Peyer's patch (tissue), 4 donors: ENCODE measurements around the gene RNF150. TPM values are rescaled to one million over a fixed set of nuclear protein-coding genes. Genes with fewer than 3 reads are reported as not detected.

Experiments
- DNase-seq, 3 donors: peaks; one replicate each; pipeline ENCODE4 v3.0.0-alpha.2; 2017 to 2019
- H3K27ac ChIP-seq, 4 donors: fragments of 200-600 bp; sonication (generic); one replicate each; pipeline ENCODE4 v1.5.1; 2016 to 2019
- H3K27me3 ChIP-seq, 2 donors: fragments of 200-600 bp; sonication (generic); one replicate each; pipeline ENCODE4 v1.5.1; 2019
- H3K36me3 ChIP-seq, 3 donors: fragments of 200-600 bp; sonication (generic); one replicate each; pipeline ENCODE4 v1.5.1; 2016 to 2019
- H3K4me1 ChIP-seq, 4 donors: fragments of 200-600 bp; sonication (generic); one replicate each; pipeline ENCODE4 v1.5.1; 2016 to 2019
- H3K4me3 ChIP-seq, 4 donors: fragments of 200-600 bp; sonication (generic); 1 replicate in 3 of 4; 2 replicates in 1 of 4; pipeline ENCODE4 v1.5.1; 2016 to 2019; ENCODE audit warnings: mild to moderate bottlenecking in 1 of 4
- H3K9me3 ChIP-seq, 4 donors: fragments of 200-600 bp; sonication (generic); one replicate each; pipeline ENCODE4 v1.5.1; 2016 to 2019; ENCODE audit warnings: mild to moderate bottlenecking in 1 of 4
- POLR2A ChIP-seq, 2 donors: fragments of 450-650 bp; IDR thresholded peaks; one replicate each; pipeline ENCODE4 v1.5.1; 2017; ENCODE audit warnings: antibody characterized with exemption in 2 of 2, mild to moderate bottlenecking in 2 of 2, moderate library complexity in 2 of 2
- total RNA-seq, 4 donors: library from RNA; depleted of rRNA; stranded (reverse); fragments of >200 nt; gene quantifications; one replicate each; pipeline ENCODE4 v1.1.0, GENCODE V29; 2016
- TF ChIP-seq, protein P1 (sequence below), 6 experiments: fragments of 450-650 bp in 4 of 6; fragments of 200-600 bp in 2 of 6; sonication (generic) in 1 of 6; IDR thresholded peaks; one replicate each; pipeline ENCODE4 v1.5.1; 2017 to 2019; ENCODE audit warnings: antibody characterized with exemption in 6 of 6, mild to moderate bottlenecking in 3 of 6, moderate library complexity in 1 of 6

RNF150 gene
- total RNA-seq, 4 donors from 2014 or later = 1.2 to 9.9 (median 2.5) TPM

GRCh38 chr4:140854168-140854567 is 279.1 kb downstream of the RNF150 start:
- Histone ChIP-seq H3K4me3 (no peak overlapping the region), H3K4me1 (no peaks in the 10 kb centered on the region), H3K9me3 (no peaks in the 10 kb centered on the region), H3K36me3 (no peaks in the 10 kb centered on the region), H3K27me3 (no peaks in the 10 kb centered on the region), H3K27ac (no peak overlapping the region)
- TF ChIP-seq, protein P1, sequence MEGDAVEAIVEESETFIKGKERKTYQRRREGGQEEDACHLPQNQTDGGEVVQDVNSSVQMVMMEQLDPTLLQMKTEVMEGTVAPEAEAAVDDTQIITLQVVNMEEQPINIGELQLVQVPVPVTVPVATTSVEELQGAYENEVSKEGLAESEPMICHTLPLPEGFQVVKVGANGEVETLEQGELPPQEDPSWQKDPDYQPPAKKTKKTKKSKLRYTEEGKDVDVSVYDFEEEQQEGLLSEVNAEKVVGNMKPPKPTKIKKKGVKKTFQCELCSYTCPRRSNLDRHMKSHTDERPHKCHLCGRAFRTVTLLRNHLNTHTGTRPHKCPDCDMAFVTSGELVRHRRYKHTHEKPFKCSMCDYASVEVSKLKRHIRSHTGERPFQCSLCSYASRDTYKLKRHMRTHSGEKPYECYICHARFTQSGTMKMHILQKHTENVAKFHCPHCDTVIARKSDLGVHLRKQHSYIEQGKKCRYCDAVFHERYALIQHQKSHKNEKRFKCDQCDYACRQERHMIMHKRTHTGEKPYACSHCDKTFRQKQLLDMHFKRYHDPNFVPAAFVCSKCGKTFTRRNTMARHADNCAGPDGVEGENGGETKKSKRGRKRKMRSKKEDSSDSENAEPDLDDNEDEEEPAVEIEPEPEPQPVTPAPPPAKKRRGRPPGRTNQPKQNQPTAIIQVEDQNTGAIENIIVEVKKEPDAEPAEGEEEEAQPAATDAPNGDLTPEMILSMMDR (IDR thresholded peaks at IDR 0.05) = no peak
- no peak for TF ChIP-seq POLR2A (IDR thresholded peaks at IDR 0.05)
- DNase-seq = no peak

GRCh38 chr4:140851804-140852203 is 281.5 kb downstream of the RNF150 start:
- no peak overlapping the region for H3K27ac ChIP-seq
- H3K4me1 ChIP-seq = no peaks in the 10 kb centered on the region
- no peaks in the 10 kb centered on the region for H3K9me3 ChIP-seq
- TF ChIP-seq POLR2A (IDR thresholded peaks at IDR 0.05) = no peak
- TF ChIP-seq, protein P1 (IDR thresholded peaks at IDR 0.05) = no peak
- H3K36me3 ChIP-seq = no peaks in the 10 kb centered on the region
- no peak overlapping the region for H3K4me3 ChIP-seq
- H3K27me3 ChIP-seq = no peaks in the 10 kb centered on the region
- no peak for DNase-seq

- TF ChIP-seq POLR2A (IDR thresholded peaks at IDR 0.05) = no peak
- TF ChIP-seq, protein P1 (IDR thresholded peaks at IDR 0.05) = peak; percentile 58 to 93 (median 90)
- Histone ChIP-seq H3K27me3 (no peaks in the 10 kb centered on the region), H3K27ac (no peak overlapping the region), H3K4me1 (no peaks in the 10 kb centered on the region), H3K36me3 (no peaks in the 10 kb centered on the region), H3K4me3 (no peak overlapping the region), H3K9me3 (no peaks in the 10 kb centered on the region)
- DNase-seq = peak in 2 of 3 donors; percentile 50 to 74
Observed at GRCh38 chr4:140851032-140851636, 282.1 kb downstream of the RNF150 start.

DNA sequence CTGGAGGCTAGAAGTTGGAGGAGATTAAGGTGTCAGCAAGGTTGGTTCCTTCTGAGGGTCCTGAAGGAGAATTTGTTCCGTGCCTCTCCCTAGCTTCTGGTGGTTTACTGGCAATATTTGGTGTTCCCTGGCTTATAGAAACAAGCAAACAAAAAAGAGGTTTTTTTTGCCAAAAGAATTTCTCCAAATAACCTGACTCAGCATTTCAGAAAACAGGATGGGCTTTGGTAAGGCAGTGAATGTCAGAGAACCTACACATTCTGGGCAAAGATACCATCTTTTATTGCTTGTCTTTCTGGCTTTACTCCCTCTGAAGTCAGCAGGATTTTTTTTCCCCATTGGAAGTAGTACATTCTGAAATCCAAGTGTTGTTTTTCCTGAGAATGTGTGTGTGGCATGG is 283.7 kb downstream of the RNF150 start:
- Histone ChIP-seq H3K27me3 (no peaks in the 10 kb centered on the region), H3K9me3 (no peaks in the 10 kb centered on the region), H3K4me1 (no peaks in the 10 kb centered on the region), H3K27ac (no peak overlapping the region), H3K36me3 (no peaks in the 10 kb centered on the region), H3K4me3 (no peak overlapping the region)
- TF ChIP-seq, protein P1 (IDR thresholded peaks at IDR 0.05) = no peak
- TF ChIP-seq POLR2A (IDR thresholded peaks at IDR 0.05) = no peak
- no peak for DNase-seq

- no peak for DNase-seq
- TF ChIP-seq, protein P1 (IDR thresholded peaks at IDR 0.05) = no peak
- no peak for TF ChIP-seq POLR2A (IDR thresholded peaks at IDR 0.05)
Observed at GRCh38 chr4:140846736-140847135, 286.5 kb downstream of the RNF150 start.

GRCh38 chr4:140844061-140844460 is 289.2 kb downstream of the RNF150 start:
- TF ChIP-seq, protein P1 (IDR thresholded peaks at IDR 0.05) = no peak
- TF ChIP-seq POLR2A (IDR thresholded peaks at IDR 0.05) = no peak
- Histone ChIP-seq H3K36me3 (no peaks in the 10 kb centered on the region), H3K9me3 (no peaks in the 10 kb centered on the region), H3K27ac (no peak overlapping the region), H3K4me1 (no peaks in the 10 kb centered on the region), H3K4me3 (no peak overlapping the region), H3K27me3 (no peaks in the 10 kb centered on the region)
- DNase-seq = no peak

More at GRCh38 chr4:140846736-140847135, 286.5 kb downstream of the RNF150 start:
- H3K4me1 ChIP-seq = no peaks in the 10 kb centered on the region
- H3K36me3 ChIP-seq = no peaks in the 10 kb centered on the region
- no peaks in the 10 kb centered on the region for H3K27me3 ChIP-seq
- H3K27ac ChIP-seq = no peak overlapping the region
- no peak overlapping the region for H3K4me3 ChIP-seq
- H3K9me3 ChIP-seq = no peaks in the 10 kb centered on the region
